H54 (cell line): Measurements from ENCODE around the gene NUP50.
"Not testable (repeated sequence)": the region's sequence is repeated elsewhere in the genome, so short reads cannot be mapped to it uniquely, and the experiment has no call there.

Source experiments
- DNase-seq: peaks from one replicate; pipeline ENCODE4 v3.0.0; 2011; ENCODE audit warnings: low spot score, mixed read lengths; ENCODE audit not compliant: insufficient read length
- FAIRE-seq: peaks from 3 replicates; lab custom pipeline; 2011; peaks lifted over from hg19 to GRCh38; lab: Jason Lieb, UNC
- POLR2A ChIP-seq: IDR thresholded peaks from 2 replicates; pipeline ENCODE4 v1.6.1; 2011; ENCODE audit warnings: low read depth, mild to moderate bottlenecking, low read length

The NUP50 gene

DNA sequence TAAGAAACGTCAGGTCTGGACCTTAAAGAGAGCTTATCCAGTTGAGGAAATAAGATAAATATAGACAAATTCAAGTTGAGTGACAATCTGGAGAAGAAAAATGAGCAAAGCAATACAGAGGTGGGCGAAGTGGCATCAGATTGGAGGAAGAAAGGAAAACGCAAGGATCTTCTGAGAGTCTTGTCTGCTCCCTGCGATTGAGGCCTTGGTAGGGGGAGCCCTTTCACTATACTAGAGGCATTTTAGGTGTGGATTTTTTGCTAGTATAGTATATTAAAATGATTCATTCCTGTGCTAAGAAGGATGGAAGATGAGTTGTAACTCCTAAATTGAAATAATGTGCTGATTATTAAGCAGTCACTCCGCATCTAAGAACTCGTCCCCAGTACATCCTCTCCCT lies 8.1 kb downstream of the NUP50 start:
- no peak for TF ChIP-seq POLR2A
- FAIRE-seq, result no peak
- no peak for DNase-seq

DNA sequence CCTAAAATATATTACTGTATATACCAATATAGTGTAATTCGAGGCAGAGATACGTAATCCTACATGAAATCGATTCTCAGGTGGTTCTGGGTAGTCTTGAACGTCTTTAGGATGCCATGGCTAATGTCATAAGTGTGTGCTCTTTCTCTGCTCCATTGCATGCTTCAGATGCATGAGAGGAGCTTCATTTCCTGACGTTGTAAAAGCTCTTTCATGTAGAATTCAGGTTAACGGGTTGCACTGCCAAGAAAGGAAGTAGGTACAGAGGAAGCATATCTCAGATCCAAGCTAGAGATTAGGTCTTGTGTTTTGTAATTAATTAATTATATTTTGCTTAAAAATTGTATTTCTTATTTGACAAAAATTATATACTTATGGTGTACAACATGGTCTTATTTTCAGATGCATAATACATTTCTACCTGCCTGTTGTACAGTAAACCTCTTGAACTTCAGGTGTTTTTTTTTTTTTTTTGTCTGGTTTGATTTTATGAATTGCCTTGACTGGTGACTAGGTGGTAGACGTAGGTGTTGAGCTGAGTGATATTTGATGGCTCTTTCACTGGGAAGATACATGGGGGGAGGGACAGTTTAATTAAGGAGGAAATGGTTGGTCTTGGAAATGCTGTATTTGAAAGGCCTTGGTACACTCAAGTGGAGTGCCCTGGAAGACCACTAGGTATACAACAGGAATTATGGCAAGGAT lies 9.3 kb downstream of the NUP50 start:
- no peak for FAIRE-seq
- no peak for TF ChIP-seq POLR2A
- no peak for DNase-seq

DNA sequence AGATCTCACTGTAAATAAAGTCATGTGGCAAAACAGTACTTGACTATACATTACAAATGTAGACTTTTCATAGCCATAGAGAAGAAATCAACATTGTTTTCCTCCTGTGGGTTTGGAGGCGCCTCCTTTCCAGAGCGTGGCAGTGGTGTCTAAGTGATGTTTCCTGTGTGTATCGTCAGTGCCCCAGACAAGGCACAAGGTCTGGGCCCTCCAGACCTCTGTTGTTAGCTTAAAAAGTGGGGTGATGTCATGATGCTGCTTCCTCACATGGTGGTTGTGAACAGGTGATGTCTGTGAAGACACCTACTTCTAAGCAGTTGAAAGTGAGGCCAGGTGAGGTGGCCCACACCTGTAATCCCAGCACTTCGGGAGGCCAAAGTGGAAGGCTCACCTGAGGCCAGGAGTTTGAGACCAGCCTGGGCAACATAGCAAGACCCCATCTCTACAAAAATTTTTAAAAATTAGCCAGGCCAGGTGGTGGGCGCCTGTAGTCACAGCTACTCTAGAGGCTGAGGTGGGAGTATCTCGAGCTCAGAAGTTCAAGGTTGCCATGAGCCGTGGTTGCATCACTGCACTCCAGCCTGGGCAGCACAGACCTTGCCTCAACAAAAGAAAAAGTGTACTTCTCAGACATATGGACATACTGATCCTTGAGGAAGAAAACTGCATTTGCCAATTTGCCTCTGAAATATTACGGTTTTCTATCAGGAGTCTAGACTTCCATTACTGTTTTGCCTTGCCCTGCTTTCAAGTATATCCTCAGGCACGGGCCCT lies 15.7 kb downstream of the NUP50 start:
- no peak for TF ChIP-seq POLR2A
- DNase-seq (no peak), FAIRE-seq (no peak)

DNA sequence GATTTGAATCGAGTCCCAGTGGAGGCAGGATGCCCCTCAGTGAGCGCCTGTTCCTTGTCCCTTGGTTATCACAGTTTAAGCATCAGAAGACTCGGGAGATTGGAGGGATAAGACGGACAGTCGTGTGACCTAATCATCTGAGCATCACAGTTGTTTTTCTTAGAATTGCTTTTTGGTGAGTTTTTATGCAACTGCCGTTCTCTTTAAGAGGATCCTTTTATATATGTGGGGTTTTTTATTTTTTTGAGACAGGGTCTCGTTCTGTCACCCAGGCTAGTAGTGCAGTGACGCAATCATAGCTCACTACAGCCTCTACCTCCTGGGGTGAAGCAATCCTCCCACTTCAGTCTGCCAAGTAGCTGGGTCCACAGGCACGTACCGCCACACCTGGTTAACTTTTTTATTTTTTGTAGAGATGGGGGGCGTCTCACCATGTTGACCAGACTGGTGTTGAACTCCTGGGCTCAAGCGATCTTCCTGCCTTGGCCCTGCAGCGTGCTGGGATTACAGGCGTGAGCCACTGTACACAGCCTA lies 16.5 kb downstream of the NUP50 start:
- FAIRE-seq, result no peak
- DNase-seq, result no peak
- TF ChIP-seq POLR2A, result no peak

DNA sequence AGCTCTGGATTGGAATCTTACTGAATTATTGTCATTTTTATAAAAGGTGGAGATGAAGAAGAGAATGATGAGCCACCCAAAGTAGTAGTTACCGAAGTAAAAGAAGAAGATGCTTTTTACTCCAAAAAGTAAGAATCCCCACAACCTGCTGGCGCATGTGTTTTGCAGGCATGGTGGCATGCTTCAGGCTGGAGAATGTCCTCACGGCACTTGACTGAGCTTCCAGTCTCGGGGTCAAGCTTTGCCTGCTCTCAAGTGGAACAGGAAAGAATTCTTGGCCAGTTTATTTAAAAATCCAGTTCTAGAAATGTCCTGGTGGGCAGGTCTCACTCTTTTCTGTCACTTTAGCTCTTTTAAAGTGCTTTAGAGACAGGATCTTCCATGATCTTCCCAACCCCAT lies 17.5 kb downstream of the NUP50 start:
- no peak for TF ChIP-seq POLR2A
- DNase-seq (no peak), FAIRE-seq (no peak)

DNA sequence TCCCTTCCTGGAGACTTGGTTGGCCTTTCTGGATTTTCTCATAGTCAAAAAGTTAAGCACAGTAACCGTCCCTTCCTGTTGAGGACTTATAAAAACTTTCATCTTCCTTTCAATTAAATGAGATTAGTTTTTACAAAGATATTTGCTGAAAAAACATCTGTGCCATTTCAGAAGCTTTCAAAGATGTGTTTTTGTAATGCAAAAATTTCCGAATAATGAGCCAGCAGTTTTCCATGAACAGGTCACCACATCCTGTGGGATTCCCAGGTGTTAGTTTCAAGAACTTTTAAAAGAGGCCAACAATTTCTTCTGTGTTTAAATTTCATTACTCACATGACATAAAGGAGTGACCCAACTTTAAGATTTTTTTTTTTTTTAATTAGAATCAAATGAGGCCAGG lies 18.0 kb downstream of the NUP50 start:
- FAIRE-seq (no peak), DNase-seq (no peak)

DNA sequence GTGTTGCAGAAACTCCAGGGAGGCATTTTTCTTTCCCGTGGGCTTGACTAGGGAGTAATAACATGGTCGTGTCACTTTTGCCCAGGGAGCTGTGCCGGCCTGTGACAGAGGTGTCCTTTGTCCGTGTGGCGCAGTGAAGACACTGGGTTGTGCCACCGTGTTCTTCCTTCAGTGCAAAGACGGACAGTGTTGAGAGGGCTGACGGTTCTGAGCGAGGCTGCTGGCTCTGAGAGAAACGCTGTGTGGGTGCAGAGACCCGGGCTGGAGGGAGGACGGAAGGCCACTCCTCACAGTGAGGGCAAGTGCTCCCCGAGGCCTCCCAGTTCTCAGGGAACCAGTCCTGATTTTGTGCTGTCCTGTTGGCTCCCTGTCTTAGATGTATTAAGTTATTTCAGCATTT lies 20.2 kb downstream of the NUP50 start:
- FAIRE-seq (no peak), DNase-seq (no peak)
- TF ChIP-seq POLR2A, result no peak

More for the DNA sequence above, 18.0 kb downstream of the NUP50 start:
- TF ChIP-seq POLR2A, result no peak

DNA sequence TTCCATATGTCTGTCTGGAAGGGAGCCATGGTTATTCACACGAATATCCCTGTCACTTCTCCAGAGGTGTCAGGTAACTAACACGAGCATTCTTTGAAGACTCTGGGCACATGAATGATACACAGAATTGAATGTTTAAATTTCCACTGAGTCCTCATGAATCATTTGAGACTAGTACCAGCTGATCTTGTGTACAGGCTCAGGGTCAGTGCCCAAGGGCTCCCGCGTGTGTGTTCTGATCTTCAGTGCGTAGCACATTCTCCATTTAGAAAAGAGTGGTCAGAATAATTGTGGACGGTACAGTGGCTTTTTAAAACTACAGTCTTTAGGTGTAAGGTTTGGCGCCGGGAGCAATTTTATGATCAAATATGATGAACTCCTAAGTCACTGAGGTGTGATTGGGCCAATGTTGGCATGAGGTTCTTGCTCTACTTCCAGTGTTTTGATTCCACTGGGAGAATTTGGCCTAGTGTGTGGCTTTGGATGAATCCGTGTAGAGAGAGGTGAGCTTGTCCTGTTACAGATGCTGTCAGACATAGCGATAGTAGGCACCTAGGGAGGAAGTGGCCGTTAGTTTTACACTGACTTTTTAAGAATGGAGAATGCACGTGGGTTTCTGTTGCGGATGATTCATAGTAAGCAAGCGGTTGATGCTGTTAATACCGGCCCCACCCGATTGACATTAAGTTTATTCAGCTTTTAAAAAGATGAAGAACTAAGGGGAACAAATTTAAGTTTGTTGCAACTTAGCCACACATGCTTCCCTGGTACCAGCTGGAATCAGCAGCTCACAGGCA lies 22.2 kb downstream of the NUP50 start:
- no peak for DNase-seq
- FAIRE-seq, result no peak
- no peak for TF ChIP-seq POLR2A

DNA sequence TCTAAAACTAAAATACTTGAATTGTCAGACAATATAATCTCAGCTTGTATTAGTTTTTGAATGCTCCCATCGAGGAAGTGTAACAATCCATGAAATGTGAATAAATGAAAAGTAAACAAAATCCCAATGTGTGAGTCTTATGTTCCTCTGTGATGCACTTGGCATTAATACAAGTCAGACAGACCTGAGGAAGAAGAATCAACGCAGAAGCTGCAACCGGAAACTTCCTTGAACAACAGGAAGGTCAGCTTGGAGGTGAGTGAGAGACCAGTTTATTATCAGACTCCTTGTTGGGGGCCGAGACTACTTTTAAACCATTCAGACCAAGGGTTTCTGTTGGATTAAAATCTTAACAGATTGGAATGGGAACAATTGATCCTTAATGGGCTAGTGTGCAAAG lies 24.2 kb downstream of the NUP50 start:
- no peak for DNase-seq
- no peak for FAIRE-seq
- no peak for TF ChIP-seq POLR2A

DNA sequence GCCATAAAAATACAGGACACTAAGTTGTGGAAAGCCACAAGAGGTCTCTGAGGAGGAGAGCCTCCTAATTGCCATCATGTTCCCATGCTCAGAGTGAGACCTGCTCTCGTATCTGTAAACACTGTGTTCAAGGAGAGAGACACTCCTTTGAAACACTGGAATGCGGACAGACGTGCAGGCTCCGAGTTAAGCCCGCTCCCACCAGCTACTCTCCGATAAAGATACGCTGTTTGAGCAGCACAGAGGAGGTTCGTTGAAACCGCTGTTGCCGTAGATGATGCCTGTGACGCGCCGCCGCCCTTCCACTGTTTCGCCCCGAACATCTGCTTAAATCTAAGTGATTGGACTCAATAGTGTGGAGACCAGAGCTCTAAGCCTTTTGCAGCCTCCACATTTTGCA lies 25.1 kb downstream of the NUP50 start:
- no peak for TF ChIP-seq POLR2A
- DNase-seq (no peak), FAIRE-seq (no peak)

DNA sequence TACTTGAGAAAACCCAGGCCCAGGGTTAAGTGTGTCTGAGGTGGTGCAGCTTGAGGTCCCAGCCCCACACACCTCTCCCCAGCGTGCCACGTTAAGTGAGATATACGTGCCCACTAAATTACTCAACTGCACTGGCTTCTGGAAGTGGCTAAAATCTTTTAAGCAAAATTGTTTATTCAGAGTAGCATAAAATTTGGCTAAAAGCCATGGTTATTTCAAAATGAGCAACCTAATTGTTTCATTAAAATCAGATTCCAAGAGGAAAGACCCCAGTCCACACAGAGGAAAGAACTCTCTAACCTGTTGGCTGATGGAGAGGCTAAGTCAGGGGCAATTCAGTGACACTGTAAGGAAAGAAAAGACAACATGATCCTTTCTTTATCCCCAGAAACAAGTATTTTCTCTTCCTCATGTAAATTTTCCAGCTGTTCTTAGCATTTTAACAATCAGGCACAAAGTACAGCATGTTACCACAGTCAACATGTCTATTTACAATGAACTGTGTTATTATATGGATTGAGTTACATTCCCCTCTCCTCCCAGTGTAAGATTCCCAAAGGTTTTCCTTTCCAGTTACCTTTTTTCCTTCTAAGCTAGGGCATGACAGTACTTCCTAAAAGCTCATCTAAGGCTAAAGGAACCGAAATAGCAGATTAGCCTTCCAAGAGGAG lies 26.6 kb downstream of the NUP50 start:
- FAIRE-seq, result no peak
- DNase-seq, result no peak
- TF ChIP-seq POLR2A, result no peak

DNA sequence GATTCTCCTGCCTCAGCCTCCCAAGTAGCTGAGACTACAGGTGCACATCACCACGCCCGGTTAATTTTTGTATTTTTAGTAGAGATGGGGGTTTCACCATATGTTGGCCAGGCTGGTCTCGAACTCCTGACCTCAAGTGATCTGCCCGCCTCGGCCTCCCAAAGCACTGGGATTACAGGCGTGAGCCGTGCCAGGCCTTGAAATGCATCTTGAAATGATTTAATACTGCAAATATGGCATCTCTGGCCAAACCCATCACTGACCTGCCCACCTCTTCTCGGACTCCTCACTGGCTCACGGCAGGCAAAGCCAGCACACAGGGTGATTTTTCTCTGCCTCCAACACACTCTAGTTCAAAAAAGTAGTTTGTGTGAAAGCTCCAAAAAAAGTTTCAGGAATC lies 28.0 kb downstream of the NUP50 start:
- not testable (repeated sequence) for FAIRE-seq, DNase-seq

DNA sequence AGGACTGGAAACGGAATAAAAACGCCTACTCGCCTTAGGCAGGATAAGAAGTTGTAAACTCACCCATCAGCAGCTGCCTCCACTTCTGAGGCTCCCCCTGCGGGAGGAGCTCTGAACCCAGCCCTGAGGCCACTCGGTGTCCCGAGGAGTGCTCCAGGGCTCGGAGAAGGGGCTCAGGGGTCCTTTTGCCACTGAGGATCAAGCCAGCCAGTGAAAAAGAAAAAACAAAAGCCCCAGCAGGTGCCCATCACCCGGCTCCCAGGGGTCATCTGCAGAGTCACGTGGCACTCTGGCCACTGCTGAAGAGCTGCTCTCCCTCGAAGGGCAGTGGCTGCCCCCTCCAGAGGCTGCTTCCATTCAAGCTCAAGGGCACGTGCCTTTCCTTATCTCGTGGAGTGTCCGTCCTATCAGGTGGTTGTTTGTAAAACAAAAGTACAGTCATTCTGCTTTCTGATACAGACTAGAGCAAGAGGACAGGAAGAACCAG lies 29.0 kb downstream of the NUP50 start:
- no peak for DNase-seq
- no peak for TF ChIP-seq POLR2A
- no peak for FAIRE-seq
